ENCODE measurements around the gene LSM2. TPM values are rescaled to one million over a fixed set of nuclear protein-coding genes. Genes with fewer than 3 reads are reported as not detected.
A peak's percentile ranks its signal among the peaks of the same experiment; 100 is the strongest.

LSM2 gene
- total and polyA plus RNA-seq, 2 experiments from 2014 or later = 51.9 to 57.9 TPM

GRCh38 chr6:31792761-31793171, 14.0 kb downstream of the LSM2 start:
- no peak for DNase-seq (ENCODE audit: low spot score)
- no peak overlapping the region for H2AFZ ChIP-seq
- WGBS (ENCODE audit: low lambda C conversion rate, missing lambda C conversion rate) = 85% methylated on average over 12 of the region's 12 CpGs
- H3K4me1 ChIP-seq (ENCODE audit: insufficient read depth) = peaks cover 11% of the 10 kb centered on the region
- H3K36me3 ChIP-seq (replicated peaks; ENCODE audit: insufficient read depth, low read depth) = no peaks in the 10 kb centered on the region
- H3K27ac ChIP-seq = no peak overlapping the region
- H3K4me2 ChIP-seq = no peak overlapping the region
- H3K27me3 ChIP-seq = no peaks in the 10 kb centered on the region
- peaks cover 36% of the 10 kb centered on the region for H3K79me2 ChIP-seq
- no peaks in the 10 kb centered on the region for H3K9me3 ChIP-seq (ENCODE audit: low read depth)
- H4K20me1 ChIP-seq (ENCODE audit: insufficient read depth, poor library complexity, severe bottlenecking) = no peaks in the 10 kb centered on the region
- no peaks in the 10 kb centered on the region for H3K9me2 ChIP-seq (replicated peaks; ENCODE audit: insufficient read depth)
- TF ChIP-seq CTCF (IDR thresholded peaks at IDR 0.05; ENCODE audit: poor library complexity) = no peak
- no peak for TF ChIP-seq EZH2phosphoT487 (IDR thresholded peaks at IDR 0.05; ENCODE audit: low read depth, severe bottlenecking, unreplicated experiment)
- no peak overlapping the region for H3K4me3 ChIP-seq

- Histone ChIP-seq H3K9me3 (ENCODE audit: low read depth) (no peaks in the 10 kb centered on the region), H3K4me3 (no peak overlapping the region), H3K9me2 (replicated peaks; ENCODE audit: insufficient read depth) (no peaks in the 10 kb centered on the region), H3K27me3 (no peaks in the 10 kb centered on the region), H3K79me2 (peaks cover 36% of the 10 kb centered on the region), H3K4me1 (ENCODE audit: insufficient read depth) (peaks cover 11% of the 10 kb centered on the region), H4K20me1 (ENCODE audit: insufficient read depth, poor library complexity, severe bottlenecking) (no peaks in the 10 kb centered on the region), H3K27ac (no peak overlapping the region), H3K4me2 (no peak overlapping the region), H3K36me3 (replicated peaks; ENCODE audit: insufficient read depth, low read depth) (no peaks in the 10 kb centered on the region), H2AFZ (no peak overlapping the region)
- WGBS (ENCODE audit: low lambda C conversion rate, missing lambda C conversion rate) = 100% methylated on average over 3 of the region's 3 CpGs
- DNase-seq (ENCODE audit: low spot score) = no peak
- TF ChIP-seq CTCF (IDR thresholded peaks at IDR 0.05; ENCODE audit: poor library complexity) = no peak
- no peak for TF ChIP-seq EZH2 (IDR thresholded peaks at IDR 0.05; ENCODE audit: borderline replicate concordance)
- TF ChIP-seq EZH2phosphoT487 (IDR thresholded peaks at IDR 0.05; ENCODE audit: low read depth, severe bottlenecking, unreplicated experiment) = no peak
Measured at GRCh38 chr6:31792090-31792374, 14.7 kb downstream of the LSM2 start.

GRCh38 chr6:31791324-31792089, 15.3 kb downstream of the LSM2 start:
- 74% methylated on average over 12 of the region's 12 CpGs for whole genome bisulfite sequencing (ENCODE audit: low lambda C conversion rate, missing lambda C conversion rate)
- Histone ChIP-seq H3K27ac (no peak overlapping the region), H3K79me2 (peaks cover 36% of the 10 kb centered on the region), H3K9me2 (replicated peaks; ENCODE audit: insufficient read depth) (no peaks in the 10 kb centered on the region), H3K4me3 (no peak overlapping the region), H3K4me1 (ENCODE audit: insufficient read depth) (peaks cover 11% of the 10 kb centered on the region), H3K36me3 (replicated peaks; ENCODE audit: insufficient read depth, low read depth) (no peaks in the 10 kb centered on the region), H3K9me3 (ENCODE audit: low read depth) (no peaks in the 10 kb centered on the region), H2AFZ (no peak overlapping the region), H3K27me3 (no peaks in the 10 kb centered on the region), H3K4me2 (no peak overlapping the region), H4K20me1 (ENCODE audit: insufficient read depth, poor library complexity, severe bottlenecking) (no peaks in the 10 kb centered on the region)
- TF ChIP-seq CTCF (IDR thresholded peaks at IDR 0.05; ENCODE audit: poor library complexity) (peak; percentile 56), EZH2phosphoT487 (IDR thresholded peaks at IDR 0.05; ENCODE audit: low read depth, severe bottlenecking, unreplicated experiment) (no peak)
- DNase-seq (ENCODE audit: low spot score) = peak; percentile 77

Data from hepatocyte (in vitro differentiated cells).